ENCODE measurements around the gene SLC22A3.

DNA sequence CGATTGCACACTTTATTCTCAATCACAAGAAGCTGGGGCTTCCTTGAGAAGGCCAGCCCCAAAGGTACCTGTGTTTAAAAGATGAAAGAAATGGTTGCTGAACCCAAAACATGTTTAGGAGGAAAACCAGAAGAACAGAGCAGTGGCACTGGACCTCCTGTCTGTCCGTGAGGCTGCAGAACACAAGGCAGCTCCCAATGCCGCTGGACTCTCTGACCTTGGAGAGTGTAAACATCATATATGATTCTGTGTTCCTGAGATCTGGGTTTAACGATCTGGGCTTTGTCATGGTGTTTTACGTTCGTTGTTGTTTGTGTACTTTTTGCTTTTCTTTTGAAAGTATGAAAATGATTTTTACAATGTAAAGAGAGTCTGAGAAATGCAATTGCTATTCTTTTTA lies 106.1 kb downstream of the SLC22A3 start:
- TF ChIP-seq BHLHE40 (IDR thresholded peaks at IDR 0.05; ENCODE audit: borderline replicate concordance), result no peak
- no peak for TF ChIP-seq NFRKB (IDR thresholded peaks at IDR 0.05)
- TF ChIP-seq ARNT (IDR thresholded peaks at IDR 0.05), result no peak
- TF ChIP-seq L3MBTL2 (conservative IDR thresholded peaks at IDR 0.05), result no peak
- TF ChIP-seq TARDBP (IDR thresholded peaks at IDR 0.05), result no peak
- TF ChIP-seq SP1 (IDR thresholded peaks at IDR 0.05), result no peak
- no peak for TF ChIP-seq CTBP1 (IDR thresholded peaks at IDR 0.05; ENCODE audit: borderline replicate concordance)
- no peak for TF ChIP-seq FOXK2 (IDR thresholded peaks at IDR 0.05)
- TF ChIP-seq SUZ12 (IDR thresholded peaks at IDR 0.05), result no peak
- TF ChIP-seq ZNF384 (IDR thresholded peaks at IDR 0.05), result no peak
- no peak for TF ChIP-seq FOXA1 (IDR thresholded peaks at IDR 0.05)
- TF ChIP-seq, protein P1, sequence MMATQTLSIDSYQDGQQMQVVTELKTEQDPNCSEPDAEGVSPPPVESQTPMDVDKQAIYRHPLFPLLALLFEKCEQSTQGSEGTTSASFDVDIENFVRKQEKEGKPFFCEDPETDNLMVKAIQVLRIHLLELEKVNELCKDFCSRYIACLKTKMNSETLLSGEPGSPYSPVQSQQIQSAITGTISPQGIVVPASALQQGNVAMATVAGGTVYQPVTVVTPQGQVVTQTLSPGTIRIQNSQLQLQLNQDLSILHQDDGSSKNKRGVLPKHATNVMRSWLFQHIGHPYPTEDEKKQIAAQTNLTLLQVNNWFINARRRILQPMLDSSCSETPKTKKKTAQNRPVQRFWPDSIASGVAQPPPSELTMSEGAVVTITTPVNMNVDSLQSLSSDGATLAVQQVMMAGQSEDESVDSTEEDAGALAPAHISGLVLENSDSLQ (IDR thresholded peaks at IDR 0.05), result no peak
- TF ChIP-seq ELF4 (IDR thresholded peaks at IDR 0.05), result no peak
